Activated CD4-positive, alpha-beta memory T cell treated with anti-CD3 and anti-CD28 coated beads, Interleukin-2, amount 10 ng/mL, durations not matched to agents 7 days and 5 days (primary cell): ENCODE results near the gene FHL3. TPM values are rescaled to one million over a fixed set of nuclear protein-coding genes. Genes with fewer than 3 reads are reported as not detected.

Experiments
- CTCF ChIA-PET: fragments of 350-600 bp; sonication (Branson Sonifier 250); formaldehyde crosslinking; loops from one replicate; lab custom pipeline; 2021; ENCODE audit warnings: antibody characterized with exemption, inconsistent platforms; lab: Charles Lee
- POLR2A ChIA-PET: fragments of 350-600 bp; sonication (Branson Sonifier 250); formaldehyde crosslinking; loops from one replicate; lab custom pipeline; 2021; ENCODE audit warnings: antibody characterized with exemption; lab: Charles Lee
- DNase-seq: peaks from one replicate; pipeline ENCODE4 v3.0.0-alpha.2; 2020
- H3K27ac Mint-ChIP-seq: one replicate; pipeline ENCODE4 v1.8.0; 2021; ENCODE audit warnings: mild to moderate bottlenecking, mixed read lengths
- H3K27me3 Mint-ChIP-seq: one replicate; pipeline ENCODE4 v1.8.0; 2021; ENCODE audit warnings: mixed read lengths
- H3K36me3 Mint-ChIP-seq: one replicate; pipeline ENCODE4 v1.8.0; 2021; ENCODE audit warnings: low read depth, mixed read lengths
- H3K4me1 Mint-ChIP-seq: one replicate; pipeline ENCODE4 v1.8.0; 2021; ENCODE audit warnings: mixed read lengths
- H3K4me3 Mint-ChIP-seq: one replicate; pipeline ENCODE4 v1.8.0; 2021; ENCODE audit warnings: mild to moderate bottlenecking, mixed read lengths
- H3K9me3 Mint-ChIP-seq: one replicate; pipeline ENCODE4 v1.8.0; 2021; ENCODE audit warnings: mixed read lengths
- total RNA-seq, 2 experiments: library from RNA; stranded (reverse); gene quantifications; one replicate each; pipeline ENCODE4 v1.2.3, GENCODE V29; 2021

Gene FHL3, protein sequence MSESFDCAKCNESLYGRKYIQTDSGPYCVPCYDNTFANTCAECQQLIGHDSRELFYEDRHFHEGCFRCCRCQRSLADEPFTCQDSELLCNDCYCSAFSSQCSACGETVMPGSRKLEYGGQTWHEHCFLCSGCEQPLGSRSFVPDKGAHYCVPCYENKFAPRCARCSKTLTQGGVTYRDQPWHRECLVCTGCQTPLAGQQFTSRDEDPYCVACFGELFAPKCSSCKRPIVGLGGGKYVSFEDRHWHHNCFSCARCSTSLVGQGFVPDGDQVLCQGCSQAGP
- 1 to 10 TPM; 9.1 to 9.8 TPM for total RNA-seq

DNA sequence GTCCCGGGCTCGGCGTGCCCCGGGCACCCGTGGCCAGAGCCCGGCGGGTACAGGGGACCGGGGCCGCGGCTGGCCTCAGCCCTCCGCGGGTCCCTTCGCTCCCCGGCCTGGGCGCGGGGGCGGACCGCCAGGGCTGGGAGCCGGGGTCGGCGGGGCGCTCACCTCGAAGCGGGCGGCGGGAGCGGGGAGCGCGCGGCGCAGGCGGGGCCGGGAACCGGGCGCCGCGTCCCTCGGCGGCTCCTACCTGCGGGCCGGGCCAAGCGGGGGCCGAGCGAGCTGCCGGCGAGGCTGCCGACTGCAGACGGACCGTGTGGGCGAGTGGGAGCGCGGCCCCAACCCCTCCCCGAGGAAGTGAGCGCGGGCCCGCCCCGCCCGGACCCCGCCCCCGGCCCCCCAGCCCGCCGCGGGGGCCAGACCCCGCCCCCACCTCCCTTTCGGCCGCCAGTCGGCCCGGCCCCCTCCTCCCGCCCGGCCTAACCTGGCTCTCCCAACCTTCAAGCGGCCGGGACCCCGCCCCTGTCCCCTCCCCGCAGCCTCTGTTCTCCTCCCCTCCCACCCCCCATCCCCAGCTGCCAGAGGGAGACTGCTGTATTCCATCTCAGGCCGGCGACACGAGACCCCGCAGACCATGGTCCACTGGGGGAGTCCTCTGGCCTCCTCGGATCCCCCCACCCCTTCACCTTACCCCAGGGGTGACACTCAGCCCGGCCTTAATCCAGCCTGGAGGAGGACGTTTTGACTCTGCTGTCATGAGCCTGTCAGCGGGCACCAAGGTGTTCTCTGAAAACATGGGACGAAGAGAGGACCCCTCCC lies at the start of gene FHL3:
FHL3 (minus strand) TSS at position 320 of the 813 bp plus-strand sequence. CDS start 6,102 bp downstream, outside the sequence.
- POLR2A ChIA-PET, result no interaction called here
- Mint-ChIP-seq H3K4me1 (peaks cover 46% of the 10 kb centered on the region), H3K36me3 (no peaks in the 10 kb centered on the region), H3K4me3 (peak within 1 kb of the TSS; percentile 76), H3K27ac (peak within 1 kb of the TSS; percentile 38), H3K27me3 (peaks cover 5% of the 10 kb centered on the region), H3K9me3 (no peaks in the 10 kb centered on the region)
- peak; percentile 44 for DNase-seq
- CTCF ChIA-PET, result no interaction called here

DNA sequence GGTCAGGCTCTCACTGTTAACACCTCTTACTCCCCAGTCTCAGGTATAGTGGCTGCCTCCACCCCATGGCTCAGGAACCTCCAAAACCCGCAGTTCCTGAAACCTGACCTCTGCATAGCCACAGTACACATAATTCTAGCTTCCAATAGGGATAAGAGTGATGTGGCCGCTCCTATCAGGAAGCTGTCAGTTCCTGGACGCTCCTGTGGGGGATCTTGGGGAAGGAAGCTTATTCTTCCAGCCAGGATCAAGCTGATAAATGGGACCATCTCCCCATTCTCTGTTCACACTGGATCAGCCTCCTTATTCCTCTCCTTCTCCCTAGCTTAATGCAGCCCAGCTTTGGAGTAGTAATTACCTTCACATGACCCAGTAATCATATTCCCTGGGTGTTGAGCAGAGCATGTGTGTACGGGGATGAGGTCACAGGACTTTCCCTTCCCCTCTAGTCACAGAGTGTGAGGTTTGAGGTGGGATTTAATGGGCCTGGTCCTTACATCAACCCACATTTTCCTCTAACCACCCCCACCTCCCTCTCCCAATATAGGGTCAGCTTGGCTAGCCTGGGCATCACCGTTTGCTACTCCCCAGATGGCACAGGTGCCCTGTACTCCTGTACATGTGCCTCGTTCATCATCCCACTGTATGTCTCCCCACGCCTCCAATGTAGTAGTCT lies 48.2 kb upstream of the FHL3 start:
- Mint-ChIP-seq H3K4me3 (no peak overlapping the region), H3K4me1 (peaks cover 4% of the 10 kb centered on the region), H3K9me3 (no peaks in the 10 kb centered on the region), H3K36me3 (no peaks in the 10 kb centered on the region), H3K27me3 (peaks cover 20% of the 10 kb centered on the region), H3K27ac (no peak overlapping the region)
- POLR2A ChIA-PET, result interaction anchor here (0.6 kb wide), 1 partner anchor 302 kb away, joined by 3 read pairs; no protein-coding TSS in a partner anchor
- CTCF ChIA-PET, result no interaction called here
- DNase-seq, result no peak

DNA sequence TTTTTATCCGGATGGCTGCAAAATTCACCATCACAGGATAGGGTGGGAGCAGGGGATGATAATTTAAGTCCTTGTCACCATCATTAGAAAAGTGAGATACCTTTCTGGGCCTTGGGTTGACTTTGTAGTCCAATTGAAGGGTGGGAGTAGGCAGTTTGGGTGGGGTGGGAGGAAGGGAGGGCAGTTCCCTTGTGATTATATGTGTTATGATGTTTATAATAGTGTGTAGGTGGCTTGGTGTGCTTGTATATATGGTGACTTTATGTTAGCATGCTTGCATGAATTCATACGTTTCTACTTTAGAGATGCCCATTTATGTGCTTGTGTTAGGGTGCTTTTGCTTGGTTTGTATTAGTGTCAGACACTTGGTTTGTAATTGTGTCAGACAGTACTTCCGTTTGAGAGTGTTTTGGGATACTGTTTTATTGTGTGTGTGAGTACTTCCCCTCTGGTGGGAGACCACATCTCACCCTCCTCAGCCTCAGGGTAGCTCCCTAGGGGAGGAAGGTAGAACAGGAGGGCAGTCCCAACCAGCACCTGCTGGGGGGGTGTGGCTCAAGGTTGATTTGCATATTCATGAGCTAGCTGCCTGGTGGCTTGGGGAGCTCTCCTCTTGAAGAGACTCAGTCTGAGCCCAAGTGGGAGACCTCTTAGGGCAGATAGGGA lies 47.6 kb upstream of the FHL3 start:
- H3K36me3 Mint-ChIP-seq, result no peaks in the 10 kb centered on the region
- peaks cover 27% of the 10 kb centered on the region for H3K27me3 Mint-ChIP-seq

DNA sequence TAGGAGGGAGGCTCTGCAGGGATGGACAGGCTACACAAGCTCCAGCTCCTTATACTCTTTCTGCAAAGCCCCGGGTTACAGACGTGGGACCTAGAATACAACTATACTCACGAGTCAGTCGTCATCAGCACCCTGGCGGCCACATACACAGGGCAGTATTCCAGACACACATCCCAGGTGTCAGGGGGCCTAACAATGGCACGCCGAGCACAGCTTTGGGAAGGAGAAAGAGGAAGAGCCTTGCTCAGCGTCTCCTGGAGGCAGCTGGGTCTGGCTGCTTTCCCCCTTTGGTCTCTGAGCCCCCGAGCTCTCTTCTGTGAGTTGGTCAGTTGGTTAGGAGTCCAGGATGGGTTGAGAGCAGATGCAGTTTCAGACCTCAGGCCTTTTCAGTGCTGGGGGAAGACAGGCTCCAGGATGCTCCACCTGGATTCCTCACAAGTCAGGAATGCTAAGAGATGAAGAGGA lies 45.8 kb upstream of the FHL3 start:
- ChIA-PET POLR2A (no interaction called here), CTCF (no interaction called here)
- Mint-ChIP-seq H3K4me3 (no peak overlapping the region), H3K27ac (no peak overlapping the region), H3K36me3 (no peaks in the 10 kb centered on the region), H3K4me1 (peaks cover 5% of the 10 kb centered on the region), H3K27me3 (peaks cover 33% of the 10 kb centered on the region), H3K9me3 (no peaks in the 10 kb centered on the region)
- no peak for DNase-seq

More for the DNA sequence above, 47.6 kb upstream of the FHL3 start:
- Mint-ChIP-seq H3K4me3 (no peak overlapping the region), H3K4me1 (peaks cover 4% of the 10 kb centered on the region), H3K27ac (no peak overlapping the region), H3K9me3 (no peaks in the 10 kb centered on the region)
- DNase-seq, result no peak
- ChIA-PET POLR2A (no interaction called here), CTCF (no interaction called here)

DNA sequence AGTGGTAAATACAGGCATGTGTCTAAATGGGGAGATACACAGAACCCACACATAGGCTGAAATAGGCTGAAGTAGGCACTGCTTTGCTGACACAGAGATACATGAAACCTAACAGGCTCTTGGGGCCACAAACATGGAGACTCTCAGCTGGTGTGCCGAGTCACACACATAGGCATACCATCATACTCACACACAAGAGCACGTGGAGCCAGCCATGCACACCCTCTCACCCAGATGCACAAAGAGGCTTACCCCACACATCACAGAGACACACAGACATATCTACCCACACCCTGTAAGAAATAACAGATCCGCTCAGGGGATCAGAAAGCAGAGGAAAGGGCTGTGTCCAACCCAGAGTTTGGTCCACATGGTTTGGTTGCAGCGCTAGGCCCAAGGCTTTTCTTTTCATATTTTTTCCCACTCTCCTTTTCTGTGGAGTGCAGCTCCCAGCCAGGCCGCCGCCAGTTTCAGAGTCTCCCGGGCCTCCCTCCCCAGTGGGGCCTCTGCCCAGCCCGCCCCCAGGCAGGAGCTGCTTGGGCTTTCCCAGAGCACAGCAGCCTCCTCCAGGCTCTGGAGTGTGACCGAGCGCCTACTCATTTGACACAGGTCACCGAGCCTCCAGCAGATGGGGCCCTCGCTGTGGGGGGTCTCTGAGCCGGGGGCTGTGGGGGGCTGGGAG lies 45.2 kb upstream of the FHL3 start:
- no peaks in the 10 kb centered on the region for H3K36me3 Mint-ChIP-seq
- DNase-seq, result no peak
- CTCF ChIA-PET, result no interaction called here

DNA sequence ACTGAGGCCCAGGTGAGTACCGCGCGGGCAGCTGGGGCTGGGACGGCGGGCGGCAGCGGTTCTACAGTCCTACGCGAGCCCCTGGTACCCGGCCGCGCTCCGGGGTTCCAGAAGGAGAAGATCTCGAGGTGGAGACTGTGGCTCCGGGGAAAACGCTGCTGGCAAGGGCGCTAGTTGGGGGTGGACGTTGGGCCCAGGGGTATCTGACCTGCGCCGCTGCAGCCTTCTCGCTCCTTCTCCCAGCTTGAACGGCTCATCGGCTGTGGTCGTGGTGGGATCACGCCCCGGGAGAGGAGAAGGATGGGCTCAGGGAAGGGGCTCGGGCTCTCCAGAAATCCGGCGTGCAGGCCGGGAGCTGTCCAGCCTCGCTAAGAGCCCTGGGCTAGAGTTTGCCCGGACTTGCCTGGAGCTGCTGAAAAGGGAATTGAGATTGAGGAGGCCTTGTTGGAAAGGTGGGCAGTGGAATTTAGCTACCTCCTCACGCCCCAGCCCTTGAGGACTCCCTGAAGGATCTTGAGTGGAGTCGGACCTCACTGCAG lies 42.4 kb upstream of the FHL3 start:
- H3K27ac Mint-ChIP-seq, result no peak overlapping the region
- peaks cover 44% of the 10 kb centered on the region for H3K27me3 Mint-ChIP-seq
- no peaks in the 10 kb centered on the region for H3K9me3 Mint-ChIP-seq
- ChIA-PET CTCF (interaction anchor here (1.1 kb wide), 1 partner anchor 18 kb away, joined by 3 read pairs; no protein-coding TSS in a partner anchor), POLR2A (interaction anchor here (1.4 kb wide), 1 partner anchor 18 kb away, joined by 3 read pairs; no protein-coding TSS in a partner anchor)
- peaks cover 14% of the 10 kb centered on the region for H3K4me1 Mint-ChIP-seq
- no peaks in the 10 kb centered on the region for H3K36me3 Mint-ChIP-seq
- peak overlapping the region; percentile 71 for H3K4me3 Mint-ChIP-seq
- DNase-seq, result no peak

More for the DNA sequence above, 45.2 kb upstream of the FHL3 start:
- no peaks in the 10 kb centered on the region for H3K9me3 Mint-ChIP-seq
- H3K4me1 Mint-ChIP-seq, result peaks cover 7% of the 10 kb centered on the region
- POLR2A ChIA-PET, result no interaction called here
- no peak overlapping the region for H3K4me3 Mint-ChIP-seq
- H3K27ac Mint-ChIP-seq, result no peak overlapping the region
- peaks cover 31% of the 10 kb centered on the region for H3K27me3 Mint-ChIP-seq

DNA sequence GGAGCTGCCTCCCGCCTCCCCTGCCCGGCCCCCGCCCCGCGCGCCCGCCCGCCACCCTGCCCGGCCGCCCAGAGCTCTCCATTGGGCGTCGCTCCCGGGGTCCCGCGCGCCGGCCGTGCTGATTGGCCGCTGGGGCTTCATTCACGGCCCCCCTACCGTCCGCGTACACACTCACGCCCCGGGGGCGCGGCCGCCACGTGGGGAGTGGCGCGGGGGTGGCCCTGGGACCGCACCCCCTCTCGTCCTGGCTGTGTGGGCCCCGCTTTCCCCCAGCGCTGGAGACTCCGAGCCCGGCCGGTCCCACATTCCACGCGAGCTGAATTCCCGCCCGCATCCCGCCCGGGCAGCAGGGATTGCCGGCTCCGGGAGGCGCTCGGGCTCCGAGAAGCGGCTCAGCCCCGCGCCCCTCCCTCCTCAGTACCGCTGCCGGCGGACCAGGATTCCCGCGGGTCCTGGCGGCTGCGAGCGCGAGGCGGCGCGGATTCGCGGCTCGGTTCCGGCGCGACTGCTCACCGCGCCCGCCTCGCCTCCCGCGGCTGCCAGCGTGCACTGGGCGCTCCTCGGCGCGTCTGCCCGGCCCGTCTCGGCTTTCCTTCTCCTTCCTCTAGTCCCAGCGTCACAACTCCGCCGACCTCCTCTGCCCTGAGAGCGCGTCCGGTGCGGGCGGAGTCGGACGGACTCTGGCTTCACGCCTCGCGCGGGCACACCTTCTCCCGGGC lies 41.7 kb upstream of the FHL3 start:
- ChIA-PET POLR2A (interaction anchor here (0.9 to 1.4 kb wide), 2 partner anchors 17 to 21 kb away, joined by 3 to 5 read pairs; no protein-coding TSS in a partner anchor), CTCF (interaction anchor here (0.7 to 1.0 kb wide), 2 partner anchors 58 to 187 kb away, joined by 3 read pairs; partner anchors contain the start of gene SF3A3)
- Mint-ChIP-seq H3K36me3 (no peaks in the 10 kb centered on the region), H3K27me3 (peaks cover 50% of the 10 kb centered on the region), H3K9me3 (no peaks in the 10 kb centered on the region), H3K4me3 (peak overlapping the region; percentile 71), H3K4me1 (peaks cover 14% of the 10 kb centered on the region), H3K27ac (no peak overlapping the region)
- DNase-seq, result peak; percentile 73

DNA sequence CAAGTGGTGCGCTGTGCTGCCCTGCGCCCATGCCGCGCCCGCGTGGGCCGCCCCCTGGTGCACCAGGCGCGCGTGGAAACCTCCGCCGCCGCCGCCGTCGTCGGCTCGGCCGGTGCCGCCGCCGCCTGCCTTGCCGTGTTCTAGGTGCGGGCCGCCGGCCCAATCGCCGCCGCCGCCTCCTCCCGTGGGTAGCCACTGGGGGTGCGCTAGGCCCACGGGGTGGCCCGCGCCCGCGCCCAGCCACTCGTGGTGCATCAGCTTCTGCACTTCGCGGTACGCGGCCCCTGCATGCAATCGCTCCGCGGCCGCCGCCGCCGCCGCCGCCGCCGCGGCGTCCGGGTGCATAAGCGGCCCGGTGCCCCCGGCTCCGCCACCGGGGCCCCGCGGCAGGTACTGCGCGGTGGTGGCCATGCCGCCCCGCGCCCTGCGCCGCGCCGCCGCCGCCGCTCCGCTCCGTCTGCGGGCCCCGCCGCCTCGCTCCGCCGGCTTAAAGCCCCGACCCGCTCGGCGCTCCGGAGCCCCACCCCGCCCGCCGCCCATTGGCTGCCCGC lies 41.1 kb upstream of the FHL3 start, which contains the start of gene POU3F1:
POU3F1 (minus strand) TSS at position 461 of the 551 bp plus-strand sequence; CDS start at position 411, 50 bp downstream.
- Mint-ChIP-seq H3K27me3 (peaks cover 54% of the 10 kb centered on the region), H3K27ac (no peak within 1 kb of the TSS), H3K9me3 (no peaks in the 10 kb centered on the region), H3K36me3 (no peaks in the 10 kb centered on the region), H3K4me1 (peaks cover 14% of the 10 kb centered on the region), H3K4me3 (peak within 1 kb of the TSS; percentile 71)
- no peak for DNase-seq
- ChIA-PET CTCF (interaction anchor here (0.7 to 1.0 kb wide), 2 partner anchors 57 to 186 kb away, joined by 3 read pairs; partner anchors contain the start of gene SF3A3), POLR2A (interaction anchor here (0.9 kb wide), 1 partner anchor 20 kb away, joined by 5 read pairs; no protein-coding TSS in a partner anchor)

DNA sequence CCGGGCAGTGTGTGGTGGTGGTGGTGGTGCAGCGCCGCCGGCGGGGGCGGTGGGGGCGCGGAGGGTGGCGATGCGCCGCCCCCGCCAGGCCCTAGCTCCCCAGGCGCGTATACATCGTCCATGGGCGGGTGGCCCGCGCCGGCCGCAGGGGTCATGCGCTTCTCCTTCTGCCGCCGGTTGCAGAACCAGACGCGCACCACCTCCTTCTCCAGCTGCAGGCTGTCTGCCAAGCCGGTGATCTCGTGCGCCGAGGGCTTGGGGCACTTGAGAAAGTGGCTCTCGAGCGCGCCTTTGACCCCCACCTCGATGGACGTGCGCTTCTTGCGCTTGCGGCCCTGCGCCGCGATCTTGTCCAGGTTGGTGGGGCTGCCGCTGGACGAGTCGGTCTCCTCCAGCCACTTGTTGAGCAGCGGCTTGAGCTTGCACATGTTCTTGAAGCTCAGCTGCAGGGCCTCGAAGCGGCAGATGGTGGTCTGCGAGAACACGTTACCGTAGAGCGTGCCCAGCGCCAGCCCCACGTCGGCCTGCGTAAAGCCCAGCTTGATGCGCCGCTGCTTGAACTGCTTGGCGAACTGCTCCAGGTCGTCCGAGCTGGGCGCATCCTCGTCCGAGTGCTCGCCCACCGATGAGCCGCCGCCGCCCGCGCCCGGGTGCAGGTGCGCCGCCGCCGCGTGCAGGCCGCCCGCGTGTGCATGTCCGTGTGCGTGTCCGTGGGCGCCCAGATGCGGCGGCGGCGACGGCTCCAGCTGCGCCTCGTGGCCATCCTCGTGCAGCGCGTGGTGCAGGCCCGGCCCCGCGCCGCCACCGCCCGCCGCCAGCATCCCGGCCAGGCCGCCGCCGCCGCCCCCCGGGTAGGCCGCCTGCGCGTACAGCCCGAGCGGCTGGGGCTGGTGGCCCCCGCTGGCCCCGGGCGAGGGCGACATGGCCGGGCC lies 40.4 kb upstream of the FHL3 start:
- Mint-ChIP-seq H3K27me3 (peaks cover 55% of the 10 kb centered on the region), H3K9me3 (no peaks in the 10 kb centered on the region), H3K4me1 (peaks cover 14% of the 10 kb centered on the region), H3K27ac (no peak overlapping the region), H3K36me3 (no peaks in the 10 kb centered on the region), H3K4me3 (peak overlapping the region; percentile 34)
- ChIA-PET CTCF (no interaction called here), POLR2A (interaction anchor here (1.2 kb wide), 1 partner anchor 33 kb away, joined by 3 read pairs; the partner anchor contains the start of gene UTP11)
- DNase-seq, result no peak
